Measurements from ENCODE around the gene PDIA5. TPM values are rescaled to one million over a fixed set of nuclear protein-coding genes. Genes with fewer than 3 reads are reported as not detected.
A peak's percentile ranks its signal among the peaks of the same experiment; 100 is the strongest.

The PDIA5 gene
- total and polyA plus RNA-seq, 3 donors from 2014 or later: 49.6 to 76.8 (median 76.0) TPM

DNA sequence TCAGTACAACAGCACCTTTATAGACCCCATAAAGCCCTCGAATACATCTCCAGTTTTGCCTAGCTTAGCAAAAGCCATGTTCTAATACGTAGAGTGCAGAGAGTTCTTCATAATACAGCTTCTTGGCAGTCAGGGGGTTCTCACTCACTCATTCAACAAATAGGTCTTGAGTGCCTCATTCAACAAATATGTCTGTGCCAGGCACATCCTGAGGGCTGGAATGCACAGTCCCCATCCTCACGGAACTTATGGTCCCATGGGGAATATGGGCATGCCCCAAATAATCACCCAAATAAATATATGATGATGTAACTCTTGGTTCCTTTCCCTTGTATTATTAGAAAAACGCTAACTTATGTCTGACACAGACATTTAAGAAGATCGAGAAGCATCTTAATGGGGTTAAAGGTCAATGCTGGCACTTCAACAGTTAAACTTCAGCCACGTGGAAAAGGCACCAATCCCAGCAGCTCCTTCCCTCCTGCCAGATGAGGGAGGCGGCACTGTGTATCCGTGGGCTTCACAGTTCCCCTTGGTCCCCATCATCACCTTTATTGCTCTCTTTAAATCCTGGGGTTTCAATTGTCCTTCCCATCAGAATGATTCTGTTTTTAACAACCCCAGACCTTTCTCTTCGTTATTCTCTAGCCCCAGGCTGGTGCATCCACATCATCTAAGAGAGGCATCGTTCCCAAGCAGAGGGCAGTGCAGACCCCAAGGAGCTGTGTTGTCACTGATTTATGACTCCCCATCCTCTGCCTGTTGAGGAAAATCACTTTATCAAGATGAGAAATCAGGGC, 20.4 kb upstream of the PDIA5 start:
- WGBS, 2 donors: 68 to 73% methylated on average over 10 of the region's 10 CpGs
- intact Hi-C loops (cut with DNase I; ENCODE audit: low total_unique reads): no loop called here
- Histone ChIP-seq H3K4me1 (no peaks in the 10 kb centered on the region), H3K27me3 (no peaks in the 10 kb centered on the region), H3K9me3 (no peaks in the 10 kb centered on the region), H3K27ac (no peak overlapping the region), H3K4me3 (no peak overlapping the region), H3K36me3 (ENCODE audit: low read depth, missing control alignments) (no peaks in the 10 kb centered on the region)
- TF ChIP-seq POLR2A (IDR thresholded peaks at IDR 0.05): no peak
- TF ChIP-seq, protein P1, sequence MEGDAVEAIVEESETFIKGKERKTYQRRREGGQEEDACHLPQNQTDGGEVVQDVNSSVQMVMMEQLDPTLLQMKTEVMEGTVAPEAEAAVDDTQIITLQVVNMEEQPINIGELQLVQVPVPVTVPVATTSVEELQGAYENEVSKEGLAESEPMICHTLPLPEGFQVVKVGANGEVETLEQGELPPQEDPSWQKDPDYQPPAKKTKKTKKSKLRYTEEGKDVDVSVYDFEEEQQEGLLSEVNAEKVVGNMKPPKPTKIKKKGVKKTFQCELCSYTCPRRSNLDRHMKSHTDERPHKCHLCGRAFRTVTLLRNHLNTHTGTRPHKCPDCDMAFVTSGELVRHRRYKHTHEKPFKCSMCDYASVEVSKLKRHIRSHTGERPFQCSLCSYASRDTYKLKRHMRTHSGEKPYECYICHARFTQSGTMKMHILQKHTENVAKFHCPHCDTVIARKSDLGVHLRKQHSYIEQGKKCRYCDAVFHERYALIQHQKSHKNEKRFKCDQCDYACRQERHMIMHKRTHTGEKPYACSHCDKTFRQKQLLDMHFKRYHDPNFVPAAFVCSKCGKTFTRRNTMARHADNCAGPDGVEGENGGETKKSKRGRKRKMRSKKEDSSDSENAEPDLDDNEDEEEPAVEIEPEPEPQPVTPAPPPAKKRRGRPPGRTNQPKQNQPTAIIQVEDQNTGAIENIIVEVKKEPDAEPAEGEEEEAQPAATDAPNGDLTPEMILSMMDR (IDR thresholded peaks at IDR 0.05): no peak
- DNase-seq: no peak

DNA sequence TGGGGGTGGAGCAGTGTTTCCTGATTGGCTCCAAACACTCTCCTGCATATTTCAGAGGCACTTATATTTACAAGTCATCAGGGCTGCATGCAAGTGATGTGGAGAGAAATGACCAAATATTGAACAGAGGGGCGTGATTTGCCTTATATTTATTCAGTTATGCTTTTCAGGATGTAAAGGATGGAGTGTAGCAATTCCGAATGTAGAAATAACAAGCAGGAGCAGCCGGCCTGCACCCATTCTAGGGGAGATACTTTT, 19.8 kb upstream of the PDIA5 start:
- Histone ChIP-seq H3K27ac (no peak overlapping the region), H3K27me3 (no peaks in the 10 kb centered on the region), H3K9me3 (no peaks in the 10 kb centered on the region), H3K4me3 (no peak overlapping the region), H3K4me1 (no peaks in the 10 kb centered on the region), H3K36me3 (ENCODE audit: low read depth, missing control alignments) (no peaks in the 10 kb centered on the region)
- TF ChIP-seq, protein P1 (IDR thresholded peaks at IDR 0.05): no peak
- no peak for TF ChIP-seq POLR2A (IDR thresholded peaks at IDR 0.05)
- 89 to 94% methylated on average over 3 of the region's 3 CpGs for WGBS, 2 donors
- intact Hi-C loops (cut with DNase I; ENCODE audit: low total_unique reads): no loop called here
- no peak for DNase-seq

DNA sequence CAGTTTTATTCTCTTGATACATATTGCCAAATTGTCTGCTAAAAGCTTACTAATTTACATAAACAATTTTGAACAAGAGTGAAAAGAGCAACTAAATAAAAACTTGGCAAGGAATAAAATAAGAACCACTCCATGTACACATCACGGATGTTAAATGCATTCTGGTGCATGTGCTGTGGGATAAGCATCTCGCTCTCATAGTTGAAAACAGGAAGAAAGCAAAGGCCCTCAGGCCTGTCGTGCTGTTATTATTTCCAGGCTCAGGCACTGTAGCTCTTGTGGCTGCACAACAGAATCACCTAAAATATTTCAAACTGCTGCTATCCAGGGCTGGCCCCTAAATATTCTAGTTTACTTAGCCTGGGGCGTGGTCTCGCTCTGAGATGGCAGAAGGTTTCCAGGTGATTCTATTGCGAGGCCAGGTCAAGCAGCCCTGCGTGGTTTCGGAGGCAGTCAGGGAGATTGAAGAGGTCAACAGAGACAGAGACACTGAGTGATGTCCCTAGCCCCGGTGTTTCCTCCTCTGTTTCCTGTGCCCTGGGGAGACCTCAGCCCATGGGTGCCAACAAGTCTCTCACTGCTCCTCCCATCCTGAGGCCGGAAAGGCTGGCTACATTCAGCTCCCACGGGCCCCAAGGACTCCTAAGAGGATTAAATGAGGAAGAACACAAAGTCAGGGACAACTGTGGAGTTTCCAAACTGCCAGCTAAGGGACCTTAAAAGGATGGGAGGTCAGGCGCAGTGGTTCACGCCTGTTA, 18.2 kb upstream of the PDIA5 start:
- Histone ChIP-seq H3K9me3 (no peaks in the 10 kb centered on the region), H3K4me3 (no peak overlapping the region), H3K4me1 (no peaks in the 10 kb centered on the region), H3K27ac (peak overlapping the region in 1 of 2 donors; percentile 56), H3K27me3 (no peaks in the 10 kb centered on the region), H3K36me3 (ENCODE audit: low read depth, missing control alignments) (no peaks in the 10 kb centered on the region)
- intact Hi-C loops (cut with DNase I; ENCODE audit: low total_unique reads): no loop called here
- TF ChIP-seq, protein P1 (IDR thresholded peaks at IDR 0.05): no peak
- no peak for TF ChIP-seq POLR2A (IDR thresholded peaks at IDR 0.05)
- DNase-seq: no peak
- 79 to 82% methylated on average over 13 of the region's 13 CpGs for WGBS, 2 donors

DNA sequence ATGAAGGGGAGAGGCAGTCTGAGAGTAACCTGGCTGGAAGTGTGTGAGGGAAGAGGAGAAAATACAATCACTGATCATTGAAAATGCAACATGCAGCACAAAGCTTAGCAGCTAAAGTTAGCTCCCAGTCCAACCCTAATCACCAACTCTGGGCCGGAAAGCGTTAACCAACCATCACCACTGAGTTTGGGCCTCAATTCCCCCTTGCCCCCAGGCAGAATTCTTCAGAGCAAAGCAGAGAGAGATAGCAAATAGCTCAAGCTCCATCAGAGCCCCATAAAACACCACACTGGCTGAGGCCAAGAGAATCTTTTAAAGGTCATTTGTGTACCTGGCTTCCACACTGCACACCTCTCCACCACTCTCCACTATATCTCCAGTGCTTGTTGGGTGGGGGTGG, 16.2 kb upstream of the PDIA5 start:
- Histone ChIP-seq H3K36me3 (ENCODE audit: low read depth, missing control alignments) (no peaks in the 10 kb centered on the region), H3K9me3 (no peaks in the 10 kb centered on the region), H3K4me1 (peaks cover 2% of the 10 kb centered on the region), H3K27ac (no peak overlapping the region), H3K4me3 (no peak overlapping the region), H3K27me3 (no peaks in the 10 kb centered on the region)
- TF ChIP-seq POLR2A (IDR thresholded peaks at IDR 0.05): no peak
- TF ChIP-seq, protein P1 (IDR thresholded peaks at IDR 0.05): no peak
- intact Hi-C loops (cut with DNase I; ENCODE audit: low total_unique reads): no loop called here
- 72 to 87% methylated on average over 2 of the region's 2 CpGs for WGBS, 2 donors
- no peak for DNase-seq

All from testis (tissue), 3 donors.